Liver (tissue), 9 donors: Measurements from ENCODE around the gene ATF7. TPM values are rescaled to one million over a fixed set of nuclear protein-coding genes. Genes with fewer than 3 reads are reported as not detected.

Experiments used
- DNase-seq: peaks from one replicate; pipeline ENCODE4 v3.0.0-alpha.2; 2017; ENCODE audit warnings: low spot score
- H3K27ac ChIP-seq, 2 donors: one replicate each; pipeline ENCODE4 v1.7.0; 2013; ENCODE audit warnings: inconsistent platforms in 2 of 2, low read length in 2 of 2, control low read depth in 1 of 2, low read depth in 1 of 2, mild to moderate bottlenecking in 1 of 2
- H3K27me3 ChIP-seq, 4 donors: one replicate each; pipeline versions ENCODE4 v1.6.1 to v1.7.0; 2013; ENCODE audit warnings: low read length in 3 of 4, inconsistent platforms in 1 of 4, mild to moderate bottlenecking in 1 of 4, moderate library complexity in 1 of 4; ENCODE audit not compliant: control insufficient read depth in 4 of 4, insufficient read depth in 4 of 4
- H3K36me3 ChIP-seq, 4 donors: one replicate each; pipeline versions ENCODE4 v1.6.1 to v1.7.0; 2013; ENCODE audit warnings: low read length in 3 of 4, mild to moderate bottlenecking in 3 of 4, low read depth in 1 of 4, moderate library complexity in 1 of 4; ENCODE audit not compliant: control insufficient read depth in 4 of 4, insufficient read depth in 3 of 4
- H3K4me1 ChIP-seq, 4 donors: one replicate each; pipeline versions ENCODE4 v1.6.1 to v1.7.0; 2013; ENCODE audit warnings: low read length in 3 of 4, mild to moderate bottlenecking in 3 of 4, moderate library complexity in 1 of 4; ENCODE audit not compliant: control insufficient read depth in 4 of 4, insufficient read depth in 4 of 4
- H3K4me3 ChIP-seq, 3 donors: one replicate each; pipeline versions ENCODE4 v1.6.1 to v1.7.0; 2013; ENCODE audit warnings: low read length in 3 of 3, control low read depth in 1 of 3, low read depth in 1 of 3, mild to moderate bottlenecking in 1 of 3
- H3K9ac ChIP-seq, 2 donors: one replicate each; pipeline ENCODE4 v1.7.0; 2013; ENCODE audit warnings: low read length in 2 of 2, mild to moderate bottlenecking in 2 of 2, moderate library complexity in 2 of 2, control low read depth in 1 of 2, low read depth in 1 of 2
- H3K9me3 ChIP-seq, 4 donors: one replicate each; pipeline versions ENCODE4 v1.6.1 to v1.7.0; 2013; ENCODE audit warnings: low read length in 3 of 4; ENCODE audit not compliant: control insufficient read depth in 4 of 4
- ATF3 ChIP-seq: IDR thresholded peaks from 2 replicates; pipeline ENCODE4 v1.6.1; 2016; ENCODE audit warnings: antibody characterized with exemption
- CTCF ChIP-seq: fragments of 150-350 bp; IDR thresholded peaks from 2 replicates; pipeline ENCODE4 v1.5.1; 2017; ENCODE audit warnings: improper control_type of control experiment, low read depth, low read length; ENCODE audit not compliant: missing input control
- FOXA1 ChIP-seq: IDR thresholded peaks from 2 replicates; pipeline ENCODE4 v1.6.1; 2016; ENCODE audit warnings: antibody characterized with exemption
- FOXA2 ChIP-seq: IDR thresholded peaks from 2 replicates; pipeline ENCODE4 v1.6.1; 2016; ENCODE audit warnings: antibody characterized with exemption
- GABPA ChIP-seq, 2 donors: IDR thresholded peaks in 1 of 2; conservative IDR thresholded peaks in 1 of 2; 2 replicates each; pipeline ENCODE4 v1.6.1; 2016; ENCODE audit warnings: antibody characterized with exemption in 2 of 2, mild to moderate bottlenecking in 1 of 2, moderate library complexity in 1 of 2
- HNF4A ChIP-seq, 2 donors: conservative IDR thresholded peaks; 2 replicates each; pipeline ENCODE4 v1.6.1; 2016; ENCODE audit warnings: antibody characterized with exemption in 2 of 2, mild to moderate bottlenecking in 2 of 2
- JUND ChIP-seq, 2 donors: IDR thresholded peaks; 2 replicates each; pipeline ENCODE4 v1.6.1; 2016; ENCODE audit warnings: antibody characterized with exemption in 2 of 2
- MAX ChIP-seq: IDR thresholded peaks from 2 replicates; pipeline ENCODE4 v1.6.1; 2016; ENCODE audit warnings: antibody characterized with exemption
- NR2F2 ChIP-seq: IDR thresholded peaks from 2 replicates; pipeline ENCODE4 v1.6.1; 2016; ENCODE audit warnings: antibody characterized with exemption
- RAD21 ChIP-seq, 2 donors: IDR thresholded peaks; 2 replicates each; pipeline ENCODE4 v1.6.1; 2016; ENCODE audit warnings: antibody characterized with exemption in 2 of 2, mild to moderate bottlenecking in 2 of 2
- REST ChIP-seq: IDR thresholded peaks from 2 replicates; pipeline ENCODE4 v1.6.1; 2016; ENCODE audit warnings: antibody characterized with exemption, mild to moderate bottlenecking
- RXRA ChIP-seq, 2 donors: IDR thresholded peaks; 2 replicates each; pipeline ENCODE4 v1.6.1; 2017 to 2018; ENCODE audit warnings: antibody characterized with exemption in 2 of 2, mild to moderate bottlenecking in 1 of 2
- TAF1 ChIP-seq: conservative IDR thresholded peaks from 2 replicates; pipeline ENCODE4 v1.6.1; 2016; ENCODE audit warnings: antibody characterized with exemption, mild to moderate bottlenecking
- WGBS: extraction: QIAGEN DNeasy Blood & Tissue Kit; methylation state at CpG from one replicate; pipeline ENCODE4 v1.1.7; 2013; 5-methylcytosine and 5-hydroxymethylcytosine counted together
- polyA plus RNA-seq, 2 donors: library from polyadenylated mRNA; stranded (reverse) in 1 of 2; unstranded in 1 of 2; fragments of 200-250 nt in 1 of 2; fragments of >200 nt in 1 of 2; fragmentation: Nextera tagmentation in 1 of 2; extraction: Ambion mirVana in 1 of 2; gene quantifications; one replicate each; pipeline versions ENCODE4 v1.2.1 to v1.2.3, GENCODE V29; 2013 to 2015
- total RNA-seq, 2 donors: library from RNA; depleted of rRNA; stranded (reverse); fragments of >200 nt; gene quantifications; one replicate each; pipeline ENCODE4 v1.2.3, GENCODE V29; 2014
- donor health status: healthy.
- donor health status: healthy.
- donor health status: healthy.
- donor health status: healthy.
- donor health status: healthy.

The ATF7 gene
- total and polyA plus RNA-seq, 4 donors = 5.3 to 14.5 (median 9.9) TPM

GRCh38 chr12:53524476-53524875 lies 101.7 kb downstream of the ATF7 start (continued):
- TF ChIP-seq CTCF (no peak), RAD21 (IDR thresholded peaks at IDR 0.05) (no peak), FOXA1 (no peak), ATF3 (no peak), GABPA (IDR thresholded peaks at IDR 0.05 in 1 of 2, conservative IDR thresholded peaks at IDR 0.05 in 1 of 2) (no peak)

GRCh38 chr12:53523131-53523530 lies 103.1 kb downstream of the ATF7 start:
- DNase-seq = no peak
- 96% methylated on average over 3 of the region's 3 CpGs for WGBS
- no peak overlapping the region for H3K4me3 ChIP-seq
- H3K4me1 ChIP-seq = no peaks in the 10 kb centered on the region
- no peak overlapping the region for H3K27ac ChIP-seq
- H3K9ac ChIP-seq = no peak overlapping the region
- peaks cover 13 to 71% (median 50%) of the 10 kb centered on the region in 4 donors for H3K36me3 ChIP-seq
- TF ChIP-seq NR2F2 (no peak), HNF4A (conservative IDR thresholded peaks at IDR 0.05) (no peak), ATF3 (no peak), JUND (IDR thresholded peaks at IDR 0.05) (no peak), RXRA (IDR thresholded peaks at IDR 0.05) (no peak), TAF1 (no peak), MAX (no peak), GABPA (IDR thresholded peaks at IDR 0.05 in 1 of 2, conservative IDR thresholded peaks at IDR 0.05 in 1 of 2) (no peak)
- no peaks in the 10 kb centered on the region for H3K27me3 ChIP-seq
- no peaks in the 10 kb centered on the region for H3K9me3 ChIP-seq

GRCh38 chr12:53518381-53518780 lies 107.8 kb downstream of the ATF7 start:
- no peak for DNase-seq
- H3K9me3 ChIP-seq = no peaks in the 10 kb centered on the region

More at GRCh38 chr12:53518381-53518780, 107.8 kb downstream of the ATF7 start:
- no peaks in the 10 kb centered on the region for H3K27me3 ChIP-seq
- 93% methylated on average over 5 of the region's 5 CpGs for WGBS
- H3K4me1 ChIP-seq = no peaks in the 10 kb centered on the region
- H3K9ac ChIP-seq = no peak overlapping the region
- H3K4me3 ChIP-seq = no peak overlapping the region
- peaks cover 13 to 78% (median 57%) of the 10 kb centered on the region in 4 donors for H3K36me3 ChIP-seq
- no peak overlapping the region for H3K27ac ChIP-seq
- TF ChIP-seq FOXA2 (no peak), CTCF (no peak), TAF1 (no peak), FOXA1 (no peak), RAD21 (IDR thresholded peaks at IDR 0.05) (no peak), NR2F2 (no peak), REST (no peak)
